AG04450 (cell line): Measurements from ENCODE around the gene ASPSCR1. TPM values are rescaled to one million over a fixed set of nuclear protein-coding genes. Genes with fewer than 3 reads are reported as not detected.

Experiments
- CTCF ChIA-PET: fragments of 300-600, 350-600 bp; formaldehyde crosslinking; extraction: SDS; loops from one replicate; lab custom pipeline; 2022; ENCODE audit warnings: antibody characterized with exemption, inconsistent platforms; lab: Charles Lee
- POLR2A ChIA-PET: fragments of 350-600 bp; formaldehyde crosslinking; extraction: SDS; loops from one replicate; lab custom pipeline; 2021; ENCODE audit warnings: antibody characterized with exemption, inconsistent platforms; lab: Yijun Ruan, JAX
- DNase-seq: peaks from one replicate; pipeline ENCODE4 v3.0.0-alpha.2; 2011; ENCODE audit warnings: low read depth, low spot score
- H3K27ac ChIP-seq: one replicate; pipeline ENCODE4 v1.5.1; 2012; ENCODE audit warnings: low read depth, low read length, control low read depth
- H3K27me3 ChIP-seq: one replicate; pipeline ENCODE4 v1.6.0; 2012; ENCODE audit warnings: low read length; ENCODE audit not compliant: control insufficient read depth, insufficient read depth
- H3K4me3 ChIP-seq: 2 replicates; pipeline ENCODE4 v1.5.1; 2011; ENCODE audit warnings: mild to moderate bottlenecking, low read depth, low read length, control low read depth
- H3K9me3 ChIP-seq: 2 replicates; pipeline ENCODE4 v1.5.1; 2012; ENCODE audit warnings: low read length; ENCODE audit not compliant: control insufficient read depth, insufficient read depth
- CTCF ChIP-seq: IDR thresholded peaks from 2 replicates; pipeline ENCODE4 v1.5.1; 2011; ENCODE audit warnings: low read depth, low read length, control low read depth, inconsistent platforms
- polyA plus RNA-seq: library from polyadenylated mRNA; depleted of rRNA; stranded (reverse); fragments of >200 nt; gene quantifications from 2 replicates; pipeline ENCODE4 v1.2.3, GENCODE V29; 2011

The ASPSCR1 gene
- polyA plus RNA-seq, 1 experiment = 7.1 TPM

GRCh38 chr17:82006468-82007227 lies 29.2 kb downstream of the ASPSCR1 start:
- DNase-seq = no peak
- no peaks in the 10 kb centered on the region for H3K27me3 ChIP-seq
- no peak for TF ChIP-seq CTCF
- H3K4me3 ChIP-seq = no peak overlapping the region
- ChIA-PET POLR2A (no interaction called here), CTCF (no interaction called here)
- H3K9me3 ChIP-seq = no peaks in the 10 kb centered on the region
- H3K27ac ChIP-seq = no peak overlapping the region

GRCh38 chr17:82007228-82007494 lies 29.7 kb downstream of the ASPSCR1 start:
- DNase-seq = no peak
- H3K27me3 ChIP-seq = no peaks in the 10 kb centered on the region
- TF ChIP-seq CTCF = no peak
- ChIA-PET CTCF (no interaction called here), POLR2A (no interaction called here)
- no peak overlapping the region for H3K27ac ChIP-seq
- H3K4me3 ChIP-seq = no peak overlapping the region
- no peaks in the 10 kb centered on the region for H3K9me3 ChIP-seq

- TF ChIP-seq CTCF = no peak
- CTCF ChIA-PET = interaction anchor here (1.1 kb wide), 1 partner anchor 12 kb away, joined by 5 read pairs; no protein-coding TSS in a partner anchor
- no peak for DNase-seq
- Histone ChIP-seq H3K27me3 (no peaks in the 10 kb centered on the region), H3K4me3 (no peak overlapping the region), H3K27ac (no peak overlapping the region), H3K9me3 (no peaks in the 10 kb centered on the region)
- POLR2A ChIA-PET = no interaction called here
Observed at GRCh38 chr17:82007495-82008257, 30.2 kb downstream of the ASPSCR1 start.

- no peak for DNase-seq
- TF ChIP-seq CTCF = no peak
- POLR2A ChIA-PET = no interaction called here
- Histone ChIP-seq H3K9me3 (no peaks in the 10 kb centered on the region; the same call in 1 of the 2 replicates), H3K27me3 (no peaks in the 10 kb centered on the region), H3K27ac (no peak overlapping the region), H3K4me3 (no peak overlapping the region)
- CTCF ChIA-PET = interaction anchor here (1.1 kb wide), 1 partner anchor 11 kb away, joined by 5 read pairs; no protein-coding TSS in a partner anchor
Observed at GRCh38 chr17:82008258-82008940, 31.0 kb downstream of the ASPSCR1 start.
